HTERT RPE-1 (cell line): ENCODE data around the gene UTS2B.
"Not testable (repeated sequence)": the region's sequence is repeated elsewhere in the genome, so short reads cannot be mapped to it uniquely, and the experiment has no call there.

Experiments
- in situ Hi-C: fragments of 300-500 bp; cut with MboI; formaldehyde crosslinking; loops from 4 replicates; pipeline ENCODE4 v1.14.3; 2020; ENCODE audit warnings: low sequenced_read_pairs

The UTS2B gene

DNA sequence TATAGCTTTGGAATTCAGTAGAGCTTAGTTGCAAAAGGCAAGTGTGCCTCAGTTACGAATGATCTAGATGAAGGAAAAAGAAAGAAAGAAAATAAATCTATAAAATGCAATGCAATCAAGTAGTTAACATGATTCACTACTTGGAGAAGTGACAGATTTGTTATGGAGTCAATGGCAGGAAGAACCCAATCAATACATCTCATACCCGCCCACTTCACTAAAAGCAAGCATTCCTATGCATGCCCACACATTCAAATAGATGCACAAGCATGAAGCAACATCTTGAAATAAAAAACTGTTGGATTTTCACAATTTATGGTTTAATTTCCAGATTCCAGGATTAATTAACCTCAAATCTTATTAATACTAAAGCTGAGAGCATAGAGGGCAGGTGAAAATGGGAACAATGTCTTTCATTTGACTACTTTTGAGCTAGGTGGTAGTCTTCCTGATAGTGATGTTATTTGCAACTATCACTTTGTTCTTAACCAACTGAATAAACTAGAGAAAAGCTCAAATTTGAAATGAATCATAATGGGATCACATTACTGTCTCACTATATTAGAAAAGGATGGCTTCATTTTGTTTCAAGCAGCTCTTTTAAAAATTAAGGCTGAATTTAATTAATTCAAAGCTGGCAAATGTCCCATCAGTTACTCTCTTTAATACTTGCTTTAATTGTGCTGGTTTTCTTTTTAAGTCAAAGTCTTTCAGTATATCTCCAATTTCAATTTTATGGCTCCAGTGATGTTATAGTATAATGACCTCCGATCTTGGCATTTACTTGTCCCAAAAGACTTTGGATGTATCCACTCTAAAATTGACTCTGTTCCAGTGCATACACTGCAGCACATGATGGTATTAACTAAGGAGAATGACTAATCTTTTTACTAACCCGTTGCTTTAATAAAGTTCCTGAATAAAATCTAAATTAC lies 47.8 kb downstream of the UTS2B start:
- in situ Hi-C loops = no loop called here

DNA sequence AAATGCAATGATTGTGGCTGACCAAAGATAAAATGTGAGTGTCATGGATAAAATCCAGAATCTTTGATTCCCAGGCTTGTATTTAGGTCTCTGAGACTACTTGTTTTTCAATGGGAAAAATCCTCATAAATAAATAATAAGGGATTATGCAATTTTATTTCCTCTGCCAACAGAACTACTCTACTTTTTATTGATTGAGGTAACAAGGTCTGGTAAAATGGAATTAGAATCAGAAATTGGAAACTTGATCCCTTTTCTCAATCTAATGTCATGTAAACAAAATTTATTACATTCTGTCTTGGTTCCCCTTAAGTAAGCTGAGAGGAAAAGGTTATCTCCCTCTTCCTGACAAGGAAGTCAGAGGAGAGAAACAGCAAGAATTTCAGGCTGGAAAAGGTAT lies 49.4 kb downstream of the UTS2B start:
- in situ Hi-C loops = no loop called here

DNA sequence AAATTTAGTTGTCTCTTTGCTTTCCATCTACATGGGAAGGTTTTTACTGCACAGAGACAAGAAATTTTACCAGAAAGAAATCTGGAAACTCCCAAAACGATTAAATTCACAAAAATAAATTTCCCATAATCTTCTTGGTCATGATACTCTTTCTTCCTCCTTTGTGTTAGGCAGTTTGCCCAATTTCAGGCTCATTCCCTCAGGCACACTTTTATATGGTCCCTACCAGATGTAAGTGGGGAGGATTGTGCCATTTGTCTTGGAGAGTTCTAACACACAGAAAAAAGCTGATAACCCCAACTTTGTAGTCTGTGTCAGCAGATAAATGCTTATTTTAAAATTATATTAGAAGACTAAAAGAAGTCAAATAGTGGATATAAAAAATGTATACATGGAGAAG lies 50.2 kb downstream of the UTS2B start:
- in situ Hi-C loops = no loop called here

DNA sequence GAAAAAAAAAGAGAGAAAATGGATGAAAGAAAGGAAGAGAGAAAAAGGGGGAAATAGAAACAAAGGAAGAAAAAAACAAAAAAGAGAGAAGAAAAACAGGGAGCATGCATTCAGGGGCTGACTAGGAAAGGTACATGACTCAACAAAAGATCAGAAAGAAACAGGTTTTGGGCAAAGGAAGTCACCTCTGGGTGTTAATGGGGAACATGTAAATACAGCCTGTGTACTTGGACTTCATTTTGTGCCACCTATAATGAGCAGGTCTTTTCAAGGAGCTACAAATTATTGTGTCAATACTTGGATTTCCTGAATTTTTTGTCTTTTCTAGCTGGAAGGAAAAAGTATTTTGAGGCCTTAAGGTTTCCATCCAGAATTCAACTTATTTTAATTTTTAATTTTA lies 54.6 kb downstream of the UTS2B start:
- in situ Hi-C loops = no loop called here

DNA sequence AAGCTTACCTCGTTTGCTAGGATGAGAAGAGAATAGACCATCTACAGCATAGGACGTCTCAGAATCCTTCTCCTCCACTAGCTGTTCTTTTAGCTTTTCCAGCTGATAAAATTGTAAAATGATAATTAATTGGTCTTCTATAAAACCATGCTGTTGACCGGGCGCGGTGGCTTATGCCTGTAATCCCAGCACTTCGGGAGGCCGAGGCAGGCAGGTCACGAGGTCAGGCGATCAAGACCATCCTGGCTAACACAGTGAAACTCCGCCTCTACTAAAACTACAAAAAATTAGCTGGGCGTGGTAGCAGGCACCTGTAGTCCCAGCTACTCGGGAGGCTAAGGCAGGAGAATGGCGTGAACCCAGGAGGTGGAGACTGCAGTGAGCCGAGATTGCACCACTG lies 55.1 kb downstream of the UTS2B start:
- in situ Hi-C loops = not testable (repeated sequence)

DNA sequence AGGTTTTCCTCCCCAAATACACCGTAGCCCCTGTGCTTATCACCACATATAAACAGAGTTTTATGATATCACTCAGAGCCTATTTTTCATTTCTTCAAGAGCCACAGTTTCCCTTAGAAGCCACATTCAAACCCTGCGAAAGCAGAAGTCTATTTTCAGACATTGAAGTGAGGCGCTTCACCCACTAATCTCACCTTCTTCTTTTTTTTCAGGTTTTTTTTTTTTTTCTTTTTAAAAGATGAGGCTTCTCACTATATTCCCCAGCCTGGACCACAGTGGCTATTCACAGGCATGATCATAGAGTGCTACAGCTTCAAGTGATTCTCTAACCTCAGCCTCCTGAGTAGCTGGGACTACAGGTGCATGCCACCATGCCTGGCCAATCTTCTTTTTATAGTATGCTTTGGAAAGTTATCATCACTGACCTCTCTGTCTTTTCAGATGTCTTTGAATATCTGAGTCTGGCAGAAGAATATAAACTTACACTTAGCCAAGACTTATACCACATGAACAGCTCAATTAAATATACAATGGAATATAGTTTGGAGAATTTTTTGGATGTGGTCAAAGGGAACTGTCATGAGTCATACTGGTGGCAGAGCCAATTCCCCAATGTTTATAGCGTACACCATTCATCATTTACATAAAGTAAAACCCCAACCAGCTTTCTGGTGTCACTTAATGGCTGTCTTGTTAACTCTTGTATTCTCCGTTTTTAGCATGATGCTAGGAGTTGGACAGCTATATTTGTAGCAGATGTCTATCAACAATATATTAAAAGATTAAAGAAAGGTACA lies 60.8 kb downstream of the UTS2B start:
- in situ Hi-C loops = no loop called here

DNA sequence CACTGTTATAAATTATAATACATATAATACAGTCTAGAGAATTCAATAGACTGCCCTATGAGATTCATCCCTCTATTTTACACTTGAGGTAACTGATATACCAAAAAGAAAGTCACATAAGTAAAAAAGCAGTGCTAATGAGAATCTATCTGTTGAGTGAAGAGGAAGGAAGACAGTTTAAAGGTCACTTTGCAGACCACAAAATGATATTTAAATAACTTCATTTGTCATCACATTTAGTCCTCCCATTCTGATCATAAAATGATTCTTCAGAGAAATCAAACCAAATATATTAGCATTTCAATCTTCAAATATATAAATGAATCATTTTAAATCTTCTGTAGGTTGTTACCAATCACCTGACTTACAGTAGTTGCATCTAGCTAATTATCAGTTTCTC lies 61.6 kb downstream of the UTS2B start:
- in situ Hi-C loops = no loop called here

DNA sequence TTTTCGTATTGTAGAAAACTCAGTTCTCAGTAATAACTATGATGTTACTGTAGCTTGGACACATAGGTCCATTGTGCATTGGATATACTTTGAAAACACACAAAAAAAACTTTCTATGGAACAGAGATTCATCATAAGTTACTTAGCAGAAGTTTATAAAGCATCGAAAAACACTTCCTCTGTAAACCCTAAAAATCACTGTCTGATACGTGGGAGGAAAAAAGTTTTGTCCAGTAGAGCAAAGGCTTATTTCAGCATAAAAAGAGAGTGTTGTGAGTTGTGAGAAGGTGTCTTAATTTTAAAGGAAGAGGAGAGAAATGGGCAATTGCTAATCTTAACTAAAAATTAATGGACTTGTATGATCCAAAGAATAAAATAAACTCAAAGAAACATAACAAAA lies 66.5 kb downstream of the UTS2B start:
- in situ Hi-C loops = no loop called here

DNA sequence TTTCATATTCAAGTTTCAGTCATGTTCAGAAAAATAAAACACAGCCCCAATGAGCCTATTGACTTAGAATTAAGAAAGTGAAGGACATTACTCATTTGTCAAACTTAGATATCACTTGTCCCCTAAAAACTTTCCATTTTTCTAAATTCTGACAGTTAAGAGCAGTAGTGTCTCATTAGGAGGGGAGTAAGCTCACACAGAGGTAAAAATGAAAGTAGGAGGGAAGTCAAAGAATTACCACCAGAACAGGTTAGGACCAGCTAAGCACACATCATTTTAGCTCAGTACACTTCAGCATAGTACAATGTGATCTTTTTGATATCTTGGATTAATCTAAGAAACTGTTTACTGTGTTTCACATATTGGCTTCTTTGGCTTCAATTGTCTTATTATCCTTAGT lies 67.0 kb downstream of the UTS2B start:
- in situ Hi-C loops = no loop called here

DNA sequence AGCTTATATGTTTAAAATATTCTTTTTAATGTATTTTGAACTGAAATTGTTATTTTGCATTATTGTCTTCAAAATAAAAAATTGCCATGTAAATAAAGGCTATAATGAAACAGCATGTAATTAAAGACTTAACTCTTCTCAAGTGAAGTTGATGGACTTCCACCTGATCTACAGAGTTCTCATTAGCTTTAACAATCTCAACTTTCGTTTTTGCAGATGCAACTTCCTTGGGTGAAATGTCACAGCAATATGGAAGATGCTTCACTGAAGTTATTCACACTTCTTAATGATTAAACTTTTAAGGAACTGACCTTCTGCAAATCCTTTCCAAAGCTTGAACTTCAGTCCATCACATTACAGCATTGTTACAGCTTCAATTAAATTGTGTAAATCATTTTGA lies 67.7 kb downstream of the UTS2B start:
- in situ Hi-C loops = no loop called here

DNA sequence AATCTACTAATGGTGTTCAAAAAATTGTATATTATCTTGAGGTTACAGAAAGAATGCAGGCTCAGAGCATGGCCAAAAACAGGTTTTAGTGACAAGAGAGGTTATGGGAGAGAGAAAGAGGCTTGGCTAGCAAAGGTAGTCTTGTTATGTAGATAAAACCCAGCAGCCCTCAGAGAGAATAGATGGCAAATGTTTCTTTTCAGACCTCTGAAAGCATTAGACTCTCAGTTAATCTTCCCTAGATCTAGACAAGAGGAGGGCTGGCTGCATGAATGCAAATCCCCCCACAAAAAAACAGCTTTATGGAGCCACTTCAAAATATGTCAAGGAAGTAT lies 69.1 kb downstream of the UTS2B start:
- in situ Hi-C loops = no loop called here

DNA sequence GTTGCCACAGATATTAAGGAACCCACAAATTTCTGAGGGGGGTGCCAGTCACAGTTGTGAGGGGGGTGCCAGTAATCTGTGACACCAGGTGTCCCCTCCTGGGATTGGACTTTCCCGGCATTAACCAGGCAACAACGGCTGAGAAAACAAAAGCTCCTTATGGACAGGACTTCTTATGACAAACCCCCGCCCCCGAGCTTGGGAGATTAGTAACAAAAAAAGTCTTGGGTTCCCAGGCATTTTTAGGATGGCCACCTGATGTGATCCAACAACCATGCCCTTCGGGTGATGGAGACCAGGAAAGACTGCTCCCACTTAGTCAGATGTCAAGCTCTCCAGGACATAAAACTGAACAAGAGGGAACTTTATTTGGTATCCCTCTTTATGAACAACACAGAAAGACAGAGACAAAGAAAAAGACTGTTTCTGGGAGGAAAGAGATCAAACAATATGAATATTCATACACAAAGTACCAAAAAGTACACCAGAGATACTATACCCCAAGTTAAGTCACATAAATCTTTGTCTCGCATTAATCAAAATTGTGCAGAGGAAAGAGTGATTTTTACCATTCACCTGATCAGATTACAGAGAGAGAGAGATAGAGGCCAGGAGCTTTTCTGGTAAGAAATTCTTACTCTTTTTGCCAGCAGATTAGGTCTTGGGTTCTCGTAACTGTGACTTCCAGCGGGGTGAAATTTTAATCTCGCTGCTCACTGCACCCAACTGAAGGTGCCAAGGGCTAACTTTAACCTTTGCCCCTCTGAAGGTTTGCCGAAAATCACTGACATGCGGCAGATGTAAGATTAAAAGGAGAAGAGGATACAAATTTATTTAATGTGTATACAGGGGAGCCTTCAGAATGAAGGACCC lies 69.7 kb downstream of the UTS2B start:
- in situ Hi-C loops = no loop called here

DNA sequence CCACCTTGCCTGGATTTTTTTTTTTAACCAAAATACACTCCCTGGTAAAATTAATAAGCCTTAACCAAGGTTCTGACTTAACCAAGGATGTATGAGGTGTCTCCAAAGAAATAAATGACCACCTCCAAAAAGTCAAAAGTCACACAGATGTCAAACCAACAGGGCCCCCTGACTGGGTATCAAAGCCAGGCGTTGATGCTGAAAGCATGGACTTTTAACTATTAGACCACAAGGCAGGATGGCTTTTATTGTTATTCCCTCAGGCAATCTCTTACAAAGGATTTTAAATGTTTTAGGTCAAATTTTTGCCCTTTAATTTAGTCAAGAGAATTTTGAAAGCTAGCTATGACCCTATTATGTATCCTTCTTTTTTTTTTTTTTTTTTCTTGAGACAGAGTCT lies 70.8 kb downstream of the UTS2B start:
- in situ Hi-C loops = no loop called here

DNA sequence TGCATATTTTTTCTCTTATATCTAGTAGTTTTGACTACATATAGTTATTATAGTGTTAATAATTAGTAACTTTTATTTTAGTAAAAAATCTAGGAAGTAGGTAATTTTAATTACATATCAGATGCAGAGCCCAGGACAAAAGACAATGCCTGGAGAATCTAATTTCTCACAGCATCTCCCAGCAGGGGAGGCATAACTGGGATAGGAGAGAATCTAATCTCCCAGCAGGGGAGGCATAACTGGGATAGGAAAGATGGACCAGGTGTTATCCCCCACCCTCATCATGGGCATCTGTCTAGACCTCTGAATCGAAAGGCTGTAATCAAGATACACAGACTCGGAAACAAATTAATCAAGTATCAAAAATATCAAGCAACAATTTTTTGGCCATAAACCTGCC lies 73.0 kb downstream of the UTS2B start:
- in situ Hi-C loops = no loop called here

DNA sequence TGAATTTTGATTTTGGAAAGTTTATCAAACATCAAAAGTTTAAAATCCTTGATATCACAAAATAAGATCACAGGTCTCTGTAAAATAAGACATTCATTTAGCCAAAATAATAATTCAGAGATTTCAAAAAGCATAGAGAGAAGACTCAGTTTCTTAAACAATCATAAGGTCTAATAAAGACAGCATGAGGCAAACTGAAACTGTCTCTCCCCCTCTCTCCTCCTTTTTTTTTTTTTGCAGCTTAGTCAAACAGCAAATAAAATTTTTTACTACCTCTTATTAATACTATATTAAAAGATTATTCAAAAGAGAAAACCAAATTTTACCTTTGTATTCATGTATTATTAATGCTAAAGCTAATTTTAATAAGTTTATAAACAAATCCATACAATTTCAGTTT lies 73.9 kb downstream of the UTS2B start:
- in situ Hi-C loops = no loop called here

DNA sequence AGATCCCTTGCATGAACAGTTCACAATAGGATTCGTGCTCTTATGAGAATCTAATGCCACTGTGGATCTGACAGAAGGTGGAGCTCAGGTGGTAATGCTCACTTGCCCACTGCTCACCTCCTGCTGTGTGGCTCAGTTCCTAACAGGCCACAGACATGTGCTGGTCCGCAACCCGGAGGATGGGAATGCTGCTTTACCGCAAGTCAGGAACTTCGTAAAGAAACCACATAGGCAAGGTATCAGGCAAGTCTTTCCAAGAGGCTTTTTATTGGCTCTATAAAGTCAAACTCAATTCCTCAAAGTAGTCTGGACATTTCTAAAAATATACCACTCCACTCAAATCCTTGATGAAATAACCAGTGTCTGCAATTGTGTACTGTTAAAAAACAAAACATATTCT lies 75.2 kb downstream of the UTS2B start:
- in situ Hi-C loops = no loop called here

DNA sequence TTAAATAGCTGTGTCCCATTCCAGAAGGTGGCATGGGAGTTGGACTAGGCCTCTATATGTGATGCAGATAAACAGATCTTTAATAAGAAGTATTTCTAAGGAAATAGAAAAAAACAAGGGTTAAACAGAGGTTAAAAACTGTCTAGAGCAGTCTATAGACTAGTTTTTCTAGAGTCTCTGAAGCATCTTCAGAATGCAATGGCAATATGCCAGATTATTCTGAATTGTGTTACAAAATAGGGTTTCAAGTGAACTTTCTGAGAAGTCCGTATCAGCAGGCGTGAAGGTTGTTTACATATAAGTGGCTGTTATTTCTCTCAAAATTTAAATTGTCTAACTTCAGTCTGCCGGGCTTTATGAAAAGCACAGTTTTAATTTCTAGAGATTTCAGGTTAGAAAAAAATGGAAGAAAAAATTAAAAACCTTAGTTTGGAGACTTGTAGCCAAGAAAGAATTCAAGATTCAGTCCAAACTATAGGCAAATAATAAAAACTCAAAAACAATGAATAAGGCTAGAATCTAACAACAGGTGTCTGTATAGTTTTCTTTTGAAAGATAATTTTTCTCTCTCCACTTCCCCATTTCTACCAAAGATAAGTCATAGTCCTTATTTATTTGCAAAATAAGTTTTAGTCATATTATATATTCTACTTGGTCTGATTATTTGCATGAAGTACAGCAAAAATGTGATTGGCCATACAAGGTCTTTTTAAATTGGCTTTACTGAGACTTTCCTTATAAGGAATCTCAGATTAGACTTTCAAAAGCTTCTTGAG lies 76.0 kb downstream of the UTS2B start:
- in situ Hi-C loops = no loop called here

DNA sequence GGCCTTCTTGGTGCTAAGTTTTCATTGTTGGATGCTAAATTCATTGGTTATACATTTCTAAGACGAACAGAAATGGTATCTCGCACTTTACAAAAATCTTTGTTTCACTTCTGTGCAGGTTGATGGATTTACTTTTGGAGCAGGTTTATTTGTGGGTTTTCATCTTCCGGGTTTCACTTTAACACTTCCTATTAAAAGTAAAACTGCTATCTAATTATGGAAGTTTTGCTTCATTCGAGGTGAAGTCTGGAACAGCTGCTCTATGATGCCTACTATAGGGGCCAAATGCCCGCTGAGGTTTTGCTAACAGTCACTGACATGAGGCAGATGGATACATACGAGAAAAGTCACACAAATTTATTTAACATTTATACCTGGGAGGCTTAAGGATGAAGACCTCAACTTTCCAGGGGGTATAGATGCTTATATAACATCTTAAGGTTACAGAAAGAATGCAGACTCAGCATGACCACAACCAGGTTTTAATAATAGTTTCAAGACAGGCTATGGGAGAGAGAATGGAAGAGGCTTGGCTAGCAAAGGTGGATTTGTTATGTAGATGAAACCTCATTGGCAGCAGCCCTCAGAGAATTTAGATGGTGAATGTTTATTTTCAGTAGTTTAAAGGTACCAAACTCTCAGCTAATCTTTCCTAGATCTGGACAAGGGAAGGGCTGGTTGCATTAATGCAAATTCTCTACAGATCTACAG lies 77.1 kb downstream of the UTS2B start:
- in situ Hi-C loops = no loop called here

DNA sequence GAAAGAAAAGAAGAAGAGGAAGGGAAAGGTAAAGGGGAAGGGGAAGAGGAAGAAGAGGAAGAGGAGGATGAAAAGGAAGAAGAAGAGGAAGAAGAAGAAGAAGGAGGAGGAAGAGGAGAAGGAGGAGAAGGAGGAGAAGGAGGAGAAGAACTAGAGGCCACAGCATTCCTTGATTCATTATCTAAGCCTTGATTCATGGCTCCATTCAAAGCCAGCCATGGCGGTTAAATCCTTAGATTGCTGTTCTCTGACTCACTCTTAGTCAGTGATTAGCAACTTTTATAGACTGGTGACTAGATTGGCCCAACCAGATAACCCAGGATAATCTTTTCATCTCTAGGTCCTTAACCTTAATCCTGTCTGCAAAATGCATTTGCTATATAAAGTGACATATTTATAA lies 83.7 kb downstream of the UTS2B start:
- in situ Hi-C loops = no loop called here

DNA sequence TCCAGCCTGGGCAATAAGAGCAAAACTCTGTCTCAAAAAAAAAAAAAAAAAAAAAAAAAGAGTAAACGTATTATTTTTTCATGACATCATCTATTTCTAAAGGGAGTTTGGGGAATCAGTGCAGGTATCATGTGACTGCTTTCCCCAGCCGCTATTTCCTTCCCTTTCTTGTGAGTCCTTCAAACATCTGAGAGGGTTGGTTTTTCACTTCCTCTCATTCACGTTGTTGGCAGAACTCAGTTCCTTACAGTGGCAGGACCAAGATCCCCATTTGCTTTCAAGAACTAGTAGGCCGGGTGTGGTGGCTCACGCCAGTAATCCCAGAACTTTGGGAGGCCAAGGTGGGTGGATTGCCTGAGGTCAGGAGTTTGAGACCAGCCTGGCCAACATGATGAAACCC lies 84.3 kb downstream of the UTS2B start:
- in situ Hi-C loops = not testable (repeated sequence)
